GM21737 (cell line): ENCODE measurements around the gene RPL32.
"Not testable (repeated sequence)": the region's sequence is repeated elsewhere in the genome, so short reads cannot be mapped to it uniquely, and the experiment has no call there.

Experiments used
- ATAC-seq: cut with Tn5 transposase; IDR thresholded peaks from one replicate; pipeline ENCODE4 v1.9.1; 2021; ENCODE audit warnings: mild to moderate bottlenecking, moderate library complexity; ENCODE audit not compliant: unreplicated experiment

The RPL32 gene

DNA sequence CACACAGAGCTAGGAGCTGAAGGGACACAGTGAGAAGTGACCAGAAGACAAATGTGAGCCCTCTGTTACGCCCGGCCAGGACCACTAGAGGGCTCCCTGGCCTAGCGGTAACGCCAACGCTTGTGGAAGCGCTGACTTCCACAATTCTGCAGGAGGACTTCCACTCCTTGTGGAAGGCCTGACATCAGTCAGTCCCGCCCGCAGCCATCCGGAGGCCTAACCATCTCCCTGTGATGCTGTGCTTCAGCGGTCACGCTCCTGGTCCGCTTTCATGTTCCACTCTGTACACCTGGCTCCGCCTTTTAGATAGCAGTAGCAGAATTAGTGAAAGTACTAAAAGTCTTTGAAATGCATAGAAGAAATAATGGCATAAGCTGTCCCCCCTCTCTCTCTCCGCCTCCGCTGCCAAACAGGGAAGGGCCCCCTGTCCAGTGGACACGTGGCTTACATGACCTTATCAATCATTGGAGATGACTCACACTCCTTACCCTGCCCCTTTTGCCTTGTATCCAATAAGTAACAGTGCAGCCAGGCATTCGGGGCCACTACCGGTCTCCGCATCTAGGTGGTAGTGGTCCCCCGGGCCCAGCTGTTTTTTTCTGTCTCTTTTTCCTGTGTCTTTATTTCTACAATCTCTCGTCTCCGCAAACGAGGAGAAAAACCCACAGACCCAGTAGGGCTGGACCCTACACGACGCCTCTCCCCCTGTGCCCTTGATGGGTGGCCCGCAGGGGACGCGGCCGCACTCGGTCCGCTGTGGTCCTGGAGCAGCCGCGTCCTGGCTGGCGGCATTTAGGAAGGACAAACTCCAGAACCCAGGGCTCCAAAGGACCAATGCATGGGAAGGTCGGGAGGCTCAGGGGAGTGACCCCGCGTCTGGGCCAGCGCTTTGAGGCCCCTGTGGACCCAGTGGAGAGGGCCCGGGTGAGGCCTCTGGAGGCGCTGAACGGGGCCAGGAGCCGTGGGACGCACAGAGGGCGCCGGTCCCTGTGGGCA is 27.0 kb upstream of the RPL32 start:
- peak; percentile 9 for ATAC-seq

DNA sequence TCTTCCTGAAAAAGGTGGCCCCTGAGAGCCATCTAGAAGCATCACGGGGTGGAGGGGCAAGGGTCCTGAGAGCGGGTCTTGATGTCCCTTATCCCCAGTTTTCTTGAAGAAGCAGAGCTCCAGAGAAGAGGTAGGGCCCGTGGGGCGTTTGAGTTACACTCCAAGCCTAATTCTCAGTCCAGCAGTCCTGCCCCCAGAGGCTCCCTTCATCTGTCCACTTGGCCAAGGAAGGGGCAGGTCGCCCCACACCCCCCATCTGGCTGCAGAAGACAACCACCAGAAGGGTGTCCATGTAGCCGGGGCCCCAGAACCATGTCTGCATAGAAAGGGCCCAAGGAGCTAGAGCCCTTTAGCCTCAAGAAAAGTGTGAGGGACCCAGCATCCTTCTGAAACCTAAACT is 25.5 kb upstream of the RPL32 start:
- ATAC-seq, result no peak

DNA sequence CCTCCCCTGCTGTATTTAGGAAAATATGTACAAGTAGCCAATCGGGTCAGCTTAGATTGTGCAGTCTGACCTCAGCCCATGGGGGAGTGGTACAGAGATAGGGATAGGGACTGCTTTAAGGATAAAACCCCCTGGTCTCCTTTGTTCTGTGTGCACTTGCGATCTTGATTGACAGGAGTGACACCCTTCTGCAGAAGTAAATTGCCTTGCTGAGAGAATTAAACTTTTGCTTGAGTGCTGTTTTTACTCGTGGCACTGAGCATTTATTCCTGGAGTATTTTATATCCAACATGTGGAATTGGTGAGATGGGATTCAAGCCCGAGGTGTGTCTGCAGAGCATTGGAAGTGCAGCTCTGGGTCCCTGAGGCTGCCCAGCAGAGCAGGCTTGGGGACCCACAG is 23.9 kb upstream of the RPL32 start:
- ATAC-seq, result no peak

DNA sequence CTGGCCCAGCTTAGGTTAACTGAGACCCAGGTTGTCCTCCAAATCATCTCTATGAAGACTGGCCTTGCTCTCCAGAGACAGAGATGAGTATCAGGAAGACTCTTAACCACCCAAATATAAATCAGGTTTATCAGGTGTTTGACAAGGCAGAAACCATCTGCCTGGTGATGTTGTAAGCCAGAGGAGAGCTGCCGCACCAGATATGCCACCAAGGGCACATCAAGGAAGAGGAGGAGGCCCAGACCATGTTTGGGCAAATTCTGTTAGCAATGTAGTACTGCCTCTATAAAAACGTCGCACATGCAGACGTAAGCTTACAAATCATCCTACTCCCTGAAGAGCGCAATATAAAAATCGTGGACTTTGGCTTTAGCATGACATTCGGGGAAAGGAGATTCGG is 21.0 kb upstream of the RPL32 start:
- no peak for ATAC-seq

DNA sequence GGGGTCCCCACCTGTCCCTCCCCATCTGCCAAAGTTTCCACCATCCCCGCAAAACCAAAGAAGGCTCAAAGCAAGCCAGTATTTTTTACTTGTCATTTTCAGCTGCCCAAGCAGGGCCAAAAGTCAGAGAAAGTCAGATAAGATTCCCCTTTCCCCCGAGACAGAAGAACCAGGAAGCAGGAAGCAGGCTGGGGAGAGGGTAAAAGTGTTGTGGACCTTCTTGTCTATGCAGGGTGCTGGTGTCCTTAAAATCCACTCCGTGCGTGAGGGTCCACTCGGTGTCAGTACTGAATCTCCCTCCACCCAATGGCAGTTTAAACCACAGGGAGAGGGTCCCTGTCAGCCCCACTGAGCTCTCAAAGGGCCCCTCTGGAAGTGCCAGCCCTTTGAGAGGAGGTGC is 20.2 kb upstream of the RPL32 start:
- no peak for ATAC-seq

DNA sequence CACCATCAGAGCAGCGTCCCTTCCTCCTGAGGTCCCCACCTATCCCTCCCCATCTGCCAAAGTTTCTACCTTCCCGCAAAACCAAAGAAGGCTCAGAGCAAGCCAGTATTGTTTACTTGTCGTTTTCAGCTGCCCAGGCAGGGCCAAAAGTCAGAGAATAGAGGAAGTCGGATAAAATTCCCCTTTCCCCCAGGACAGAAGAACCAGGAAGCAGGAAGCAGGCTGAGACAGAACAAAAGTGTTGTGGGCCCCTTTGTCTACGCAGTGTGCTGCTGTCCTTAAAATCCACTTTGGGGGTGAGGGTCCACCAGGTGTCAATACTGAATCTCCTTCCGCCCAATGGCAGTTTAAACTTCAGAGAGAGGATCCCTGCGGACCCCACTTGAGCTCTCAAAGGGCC is 18.5 kb upstream of the RPL32 start:
- ATAC-seq, result no peak

DNA sequence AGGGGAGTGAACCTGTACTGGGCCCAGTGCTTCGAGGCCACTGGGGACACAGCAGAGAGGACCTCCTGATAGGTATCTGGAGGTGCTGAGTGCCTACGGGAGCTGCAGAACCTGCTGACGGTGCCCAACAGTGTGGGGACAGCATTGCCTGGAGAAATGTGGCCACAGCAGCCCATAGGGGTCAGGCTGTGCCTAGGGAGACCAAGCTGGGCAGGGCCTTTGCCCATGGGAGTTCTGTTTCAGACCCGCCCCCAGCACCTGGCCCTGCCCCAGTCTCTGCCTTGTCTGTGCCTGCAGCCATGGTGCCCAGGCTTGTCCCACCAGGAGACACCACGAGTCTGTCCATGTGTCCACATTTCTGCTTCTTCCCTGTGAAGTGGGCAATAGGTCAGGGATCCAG is 15.3 kb upstream of the RPL32 start:
- ATAC-seq, result no peak

DNA sequence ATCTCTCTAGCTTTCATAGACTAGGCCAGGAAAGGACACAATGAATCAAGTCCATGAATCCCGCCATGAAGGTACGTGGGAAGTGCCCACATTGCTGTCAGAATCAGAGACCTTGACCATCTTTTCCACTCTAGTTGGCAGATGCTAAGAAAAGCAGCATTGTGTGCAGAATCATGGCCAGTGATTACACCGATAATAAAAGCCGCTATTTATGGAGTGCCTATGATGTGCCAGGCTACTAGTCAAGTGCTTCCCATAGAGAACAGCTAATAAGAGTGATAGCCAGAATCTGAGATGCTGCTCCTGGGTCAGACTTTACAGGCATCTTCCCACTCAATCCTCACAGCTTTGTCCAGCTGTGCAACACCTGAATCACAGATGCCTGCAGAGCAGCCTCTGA is 13.2 kb upstream of the RPL32 start:
- ATAC-seq, result no peak

DNA sequence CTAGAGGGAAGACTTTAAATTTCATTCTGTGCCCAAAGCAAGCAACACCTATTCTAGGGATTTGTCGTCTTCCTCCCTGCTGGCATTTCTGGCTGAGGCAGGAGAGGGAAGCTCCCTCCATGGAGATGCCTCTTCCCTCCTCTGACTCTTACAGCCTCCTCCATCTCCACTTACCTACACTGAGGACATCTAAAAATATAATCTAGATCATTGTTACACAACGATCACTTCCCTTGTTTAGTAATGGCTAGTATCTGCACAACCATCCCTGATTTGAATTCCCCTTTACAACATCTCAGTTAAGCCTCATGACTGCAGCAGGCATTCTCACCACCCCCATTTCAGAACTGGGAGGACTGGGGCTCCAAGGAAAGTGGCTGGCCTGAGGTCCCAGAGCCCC is 12.5 kb upstream of the RPL32 start:
- not testable (repeated sequence) for ATAC-seq

DNA sequence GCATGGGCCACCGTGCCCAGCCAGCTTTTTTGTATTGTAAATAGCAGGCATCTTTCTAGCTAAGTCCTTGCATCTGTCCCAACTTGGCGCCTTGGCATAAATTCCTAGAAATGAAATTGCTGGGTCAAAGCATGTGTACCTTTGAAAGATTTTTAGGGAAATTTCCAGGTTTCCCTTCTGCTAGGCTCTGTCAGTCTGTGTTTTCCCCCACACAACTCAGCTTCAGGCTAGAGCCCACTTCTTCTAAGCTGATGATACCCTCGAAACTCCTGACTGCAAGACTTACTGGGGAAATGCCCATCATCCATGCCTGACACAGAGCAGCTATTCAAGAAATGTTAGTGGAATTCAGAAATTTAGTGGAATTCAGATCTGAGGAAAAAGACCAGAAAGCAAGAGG is 10.8 kb upstream of the RPL32 start:
- ATAC-seq, result no peak

DNA sequence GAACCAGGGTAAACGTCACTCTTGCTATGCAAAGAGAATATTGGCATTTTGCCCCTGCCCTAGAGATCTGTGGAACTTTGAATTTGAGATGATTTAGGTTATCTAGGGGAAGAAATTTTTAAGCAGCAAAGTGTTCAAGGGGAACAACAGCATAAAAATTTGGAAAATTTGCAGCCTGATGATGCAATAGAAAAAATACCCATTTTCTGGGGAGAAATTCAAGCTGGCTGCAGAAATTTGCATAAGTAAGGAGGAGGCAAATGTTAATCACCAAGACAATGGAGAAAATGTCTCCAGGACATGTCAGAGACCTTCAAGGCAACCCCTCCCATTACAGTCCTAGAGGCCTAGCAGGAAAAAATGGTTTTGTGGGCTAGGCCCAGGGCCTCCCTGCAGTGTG is 4.4 kb upstream of the RPL32 start:
- ATAC-seq, result no peak

DNA sequence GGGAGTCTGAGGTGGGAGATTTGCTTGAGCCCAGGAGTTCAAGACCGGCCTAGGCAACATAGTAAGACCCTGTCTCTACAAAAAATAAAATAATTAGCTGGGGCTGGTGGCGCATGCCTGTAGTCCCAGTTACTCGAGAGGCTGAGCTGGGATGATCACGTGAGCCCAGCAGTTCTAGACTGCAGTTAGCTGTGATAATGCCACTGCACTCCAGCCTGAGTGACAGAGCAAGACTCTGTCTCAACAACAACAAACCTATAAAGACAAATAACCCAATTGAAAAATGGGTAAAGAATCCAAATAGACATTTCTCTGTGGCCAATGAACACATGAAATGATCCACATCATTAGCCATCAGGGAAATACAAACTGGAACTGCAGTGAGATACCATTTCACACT is 1.1 kb upstream of the RPL32 start:
- no peak for ATAC-seq

DNA sequence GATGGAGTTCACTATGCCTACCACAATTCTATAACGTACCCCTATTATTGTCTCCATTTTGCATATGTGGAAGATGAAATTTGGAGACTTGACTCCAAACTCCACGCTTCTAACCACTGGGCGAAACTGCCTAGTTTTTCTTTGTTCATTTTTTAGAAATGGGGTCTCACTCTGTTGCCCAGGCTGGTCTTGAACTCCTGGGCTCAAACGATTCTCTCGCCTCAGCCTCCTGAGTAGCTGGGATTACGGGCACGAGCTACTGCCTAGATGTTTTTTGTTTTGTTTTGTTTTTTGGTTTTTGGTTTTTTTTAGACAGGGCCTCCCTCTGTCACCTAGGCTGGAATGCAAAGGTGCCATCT is 584 bp upstream of the RPL32 start:
- ATAC-seq, result no peak

DNA sequence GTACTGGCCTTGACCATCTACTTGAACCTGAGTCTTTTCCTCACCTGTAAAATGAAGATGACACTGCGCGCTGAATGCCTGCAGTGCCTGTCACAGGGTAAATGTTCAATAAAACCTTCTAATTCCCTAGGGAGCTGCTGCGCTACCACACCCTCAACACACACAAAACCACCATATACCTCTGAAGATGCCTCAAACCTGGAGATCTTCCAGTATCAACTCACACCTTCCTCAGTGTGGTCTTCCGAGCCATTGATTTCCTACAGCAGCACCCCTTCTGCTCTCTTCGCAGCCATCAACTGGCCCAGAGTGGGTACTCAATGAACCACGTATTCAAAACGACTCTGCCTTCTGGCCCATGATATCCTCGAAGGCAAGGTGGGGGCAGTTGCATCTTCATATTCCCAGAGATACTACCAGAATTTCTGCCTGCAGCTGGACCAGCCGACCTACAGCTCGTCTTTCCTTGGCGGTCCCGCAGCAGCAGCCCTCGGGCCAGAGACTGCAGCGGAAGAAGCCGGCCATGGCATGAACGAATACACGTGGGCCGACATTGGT is 695 bp downstream of the RPL32 start:
- peak; percentile 29 for ATAC-seq

DNA sequence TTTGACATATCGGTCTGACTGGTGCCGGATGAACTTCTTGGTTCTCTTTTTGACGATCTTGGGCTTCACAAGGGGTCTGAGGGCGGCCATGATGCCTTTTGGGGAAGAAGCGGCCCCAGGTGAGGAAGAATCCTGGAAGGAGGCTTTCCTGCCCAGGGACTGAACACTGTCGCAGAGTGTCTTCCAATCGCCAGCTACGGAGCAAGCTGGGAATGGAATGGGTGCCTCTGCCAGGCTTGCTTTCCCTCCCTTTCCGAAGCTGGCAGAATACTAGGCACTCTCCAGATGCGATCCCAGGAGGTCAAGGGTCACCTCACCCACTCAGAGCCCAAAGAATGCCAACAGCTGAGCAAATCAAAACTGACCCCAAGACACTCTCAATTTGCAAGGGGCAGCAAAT is 1.2 kb downstream of the RPL32 start:
- not testable (repeated sequence) for ATAC-seq

DNA sequence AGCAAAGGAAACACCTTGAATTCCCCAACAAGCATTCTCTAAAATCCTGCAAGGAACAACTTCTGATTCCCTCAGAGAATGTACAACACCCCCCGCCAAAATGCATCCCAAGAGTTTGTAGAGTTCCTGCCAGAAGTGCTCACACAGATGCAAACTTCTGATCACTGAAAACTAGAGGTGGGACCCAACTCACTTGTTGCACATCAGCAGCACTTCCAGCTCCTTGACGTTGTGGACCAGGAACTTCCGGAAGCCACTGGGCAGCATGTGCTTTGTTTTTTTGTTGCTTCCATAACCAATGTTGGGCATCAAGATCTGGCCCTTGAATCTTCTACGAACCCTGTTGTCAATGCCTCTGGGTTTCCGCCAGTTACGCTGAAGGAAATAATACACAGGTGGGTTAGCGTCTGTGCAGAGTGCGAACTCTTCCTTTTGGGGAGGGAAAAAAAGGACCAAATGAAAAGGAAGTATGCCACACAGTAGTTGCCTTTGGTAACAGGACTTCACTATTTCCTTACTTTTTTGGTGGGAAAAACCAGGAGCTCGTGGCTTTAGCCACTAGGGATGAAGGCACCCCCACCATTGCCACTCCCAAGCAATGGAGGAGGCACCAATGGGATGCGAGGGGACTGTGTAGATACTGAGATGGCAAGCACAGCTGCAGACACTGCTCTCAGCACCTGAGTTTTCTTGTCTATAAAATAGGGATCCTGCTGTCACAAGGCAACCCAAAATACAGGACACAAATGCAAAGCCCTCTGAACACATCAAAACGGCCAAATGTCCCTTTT is 2.0 kb downstream of the RPL32 start:
- ATAC-seq, result no peak

DNA sequence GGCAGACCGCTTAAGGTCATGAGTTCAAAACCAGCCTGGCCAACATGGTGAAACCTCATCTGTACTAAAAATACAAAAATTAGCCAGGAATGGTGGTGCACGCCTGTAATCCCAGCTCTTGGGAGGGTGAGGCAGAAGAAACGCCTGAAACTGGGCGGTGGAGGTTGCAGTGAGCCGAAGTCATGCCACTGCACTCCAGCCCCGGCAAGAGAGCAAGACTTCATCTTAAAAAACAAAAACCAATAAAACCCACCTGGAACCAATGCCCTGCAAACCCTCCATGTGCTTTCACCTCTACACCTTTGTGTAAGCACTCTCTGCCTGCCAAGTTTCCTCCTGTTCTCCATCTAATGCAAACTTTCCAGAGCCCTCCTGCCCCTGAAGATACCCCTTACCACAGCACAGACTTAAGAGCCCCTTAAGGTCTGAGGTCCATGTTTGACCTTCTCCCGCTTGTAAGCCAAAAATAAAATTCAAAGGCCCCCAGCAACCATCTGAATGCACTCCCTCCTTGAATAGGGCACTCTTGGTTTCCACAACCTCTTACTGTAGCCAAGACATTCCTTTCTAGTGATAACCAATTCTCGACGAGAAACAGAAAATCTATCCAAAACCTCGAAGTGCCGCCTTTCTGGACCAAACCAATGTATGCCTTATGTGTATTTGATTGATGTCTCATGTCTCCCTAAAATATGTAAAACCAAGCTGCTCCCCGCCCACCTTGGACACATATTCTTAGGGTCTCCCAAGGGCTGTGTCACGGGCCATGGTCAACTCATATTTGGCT is 3.0 kb downstream of the RPL32 start:
- ATAC-seq, result no peak

DNA sequence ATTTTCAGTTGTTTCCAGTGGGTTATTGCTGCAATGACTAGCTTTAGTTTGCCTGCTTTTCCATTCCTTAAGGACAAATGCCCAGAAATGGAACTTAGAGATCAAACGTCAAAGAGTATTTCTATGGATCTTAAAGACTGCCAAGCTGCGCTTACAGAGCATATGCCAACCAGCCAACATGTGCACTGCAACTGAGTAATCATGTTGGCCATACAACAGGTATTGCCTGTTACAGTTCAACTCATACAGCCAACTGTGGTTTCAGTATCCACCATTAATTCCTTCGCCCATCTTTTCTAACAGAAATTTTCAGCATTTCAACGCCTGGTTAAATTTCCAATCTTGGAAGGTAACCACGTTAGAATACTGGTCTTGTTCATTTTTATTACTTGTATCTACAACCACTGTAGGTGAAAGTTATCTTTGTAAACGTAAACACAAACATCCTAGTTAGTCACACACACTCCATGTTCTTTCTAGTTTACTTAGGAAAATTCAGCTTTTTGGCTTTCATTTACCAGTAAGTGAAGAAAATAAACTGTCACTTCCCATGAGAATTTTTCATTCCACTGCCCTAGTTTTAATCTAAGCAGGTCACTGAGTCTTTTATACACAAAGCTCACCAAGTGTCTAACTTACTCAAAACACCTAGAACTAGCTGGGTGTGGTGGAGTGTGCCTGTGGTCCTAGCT is 3.9 kb downstream of the RPL32 start:
- no peak for ATAC-seq

DNA sequence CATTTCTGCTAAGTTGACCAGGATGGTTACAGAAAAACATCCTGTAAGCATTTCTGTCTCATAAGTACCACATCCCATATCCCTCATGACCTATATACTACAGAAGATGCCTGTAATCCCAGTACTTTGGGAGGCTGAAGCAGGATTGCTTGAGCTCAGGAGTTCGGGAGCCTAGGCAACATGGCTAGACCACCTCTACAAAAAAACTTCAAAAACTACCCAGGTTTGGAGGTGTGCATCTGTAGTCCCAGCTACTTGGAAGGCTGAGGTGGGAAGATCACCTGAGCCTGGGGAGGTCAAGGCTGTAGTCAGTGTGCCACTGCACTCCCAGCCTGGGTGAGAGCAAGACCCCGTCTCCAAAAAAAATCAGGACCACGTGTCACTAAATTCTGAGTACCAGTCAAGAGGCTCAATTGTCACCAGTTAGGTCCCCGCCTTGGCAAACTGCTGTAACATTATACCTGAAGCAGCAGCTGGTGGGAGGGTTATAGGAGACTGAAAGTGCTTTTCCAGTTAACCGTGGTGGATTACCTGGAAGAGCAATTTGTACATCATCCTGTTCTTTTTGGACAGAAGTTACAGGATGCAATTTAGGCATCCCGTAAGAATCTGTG is 6.2 kb downstream of the RPL32 start:
- ATAC-seq, result no peak
